GM21528 (cell line): ENCODE results near the gene FOXO1.

Source experiments
- ATAC-seq: cut with Tn5 transposase; IDR thresholded peaks from one replicate; pipeline ENCODE4 v1.9.1; 2021; ENCODE audit warnings: mild to moderate bottlenecking, moderate library complexity; ENCODE audit not compliant: unreplicated experiment, low FRiP score

The FOXO1 gene

DNA sequence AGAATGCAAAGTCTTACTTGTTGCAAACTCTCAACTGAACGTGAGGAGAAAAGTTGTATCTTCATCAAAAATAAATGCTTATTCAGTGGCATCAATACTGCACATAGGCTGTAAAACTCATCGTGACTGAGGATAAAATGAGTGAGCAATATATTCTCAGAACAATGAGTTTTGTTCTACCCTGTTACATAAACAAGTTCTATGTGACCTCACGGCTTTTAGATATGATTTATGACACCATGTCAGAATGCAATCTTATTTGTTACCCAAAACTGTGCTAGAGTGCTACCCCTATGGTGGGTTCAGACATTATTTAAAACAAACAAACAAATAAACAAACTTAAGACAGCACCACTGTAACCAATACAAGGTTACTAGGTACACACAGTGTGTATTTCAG lies 55.4 kb downstream of the FOXO1 start:
- ATAC-seq: no peak

DNA sequence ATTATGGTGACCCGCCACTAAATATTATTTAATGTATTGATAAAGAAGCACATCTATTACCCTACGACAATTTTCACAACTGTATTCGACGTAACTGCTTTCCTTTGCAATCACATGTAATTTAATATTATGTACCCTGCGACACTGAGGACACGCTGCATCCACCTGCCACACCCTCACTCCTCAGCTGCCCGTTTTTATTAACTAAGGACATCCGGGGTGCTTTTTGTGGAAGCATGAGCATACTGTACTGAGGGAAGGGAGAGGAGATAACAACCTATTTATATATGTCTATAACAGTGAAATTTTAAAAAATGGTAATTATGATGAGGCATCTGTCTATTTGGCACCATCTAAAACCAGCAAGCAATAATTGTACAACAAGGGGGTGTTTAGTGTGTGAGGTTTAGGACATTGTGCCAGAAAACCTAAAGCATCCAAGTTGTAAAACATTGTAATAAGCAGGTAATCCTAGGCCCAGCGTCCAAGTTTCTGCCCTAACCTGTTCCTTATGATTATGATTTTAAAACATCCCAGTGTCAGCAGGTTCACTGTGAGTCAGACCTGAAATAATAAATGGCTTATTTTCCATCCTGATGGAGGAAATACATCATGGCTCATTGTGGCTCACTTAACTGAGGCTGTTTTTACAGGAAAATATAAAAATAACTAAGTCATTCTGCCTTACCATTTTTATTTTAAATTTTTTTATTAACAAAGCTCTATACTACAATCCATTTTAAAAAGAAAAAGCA lies 56.3 kb downstream of the FOXO1 start:
- no peak for ATAC-seq

- ATAC-seq: no peak
Measured at GRCh38 chr13:40608308-40608707, 58.1 kb downstream of the FOXO1 start.

DNA sequence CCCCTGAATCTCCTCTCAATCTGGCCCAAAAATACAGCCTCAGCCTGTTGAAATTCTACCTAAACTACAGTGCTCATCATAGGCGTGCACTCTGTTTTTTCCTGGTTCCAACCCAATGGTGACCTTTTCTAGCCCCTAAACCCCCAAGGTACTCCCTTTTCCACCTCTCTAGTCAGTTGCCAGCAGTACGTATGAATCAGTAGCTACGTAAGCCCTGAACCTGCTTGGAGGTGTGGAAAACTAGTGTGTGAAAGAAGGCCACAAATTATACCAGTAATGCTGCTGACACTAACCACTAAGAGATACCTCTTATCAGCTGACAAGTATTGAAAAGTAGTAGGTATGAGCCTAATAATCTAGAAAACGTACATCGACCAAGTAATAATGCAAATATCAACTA lies 60.9 kb downstream of the FOXO1 start:
- no peak for ATAC-seq

GRCh38 chr13:40604135-40604534 lies 62.3 kb downstream of the FOXO1 start:
- ATAC-seq: no peak

DNA sequence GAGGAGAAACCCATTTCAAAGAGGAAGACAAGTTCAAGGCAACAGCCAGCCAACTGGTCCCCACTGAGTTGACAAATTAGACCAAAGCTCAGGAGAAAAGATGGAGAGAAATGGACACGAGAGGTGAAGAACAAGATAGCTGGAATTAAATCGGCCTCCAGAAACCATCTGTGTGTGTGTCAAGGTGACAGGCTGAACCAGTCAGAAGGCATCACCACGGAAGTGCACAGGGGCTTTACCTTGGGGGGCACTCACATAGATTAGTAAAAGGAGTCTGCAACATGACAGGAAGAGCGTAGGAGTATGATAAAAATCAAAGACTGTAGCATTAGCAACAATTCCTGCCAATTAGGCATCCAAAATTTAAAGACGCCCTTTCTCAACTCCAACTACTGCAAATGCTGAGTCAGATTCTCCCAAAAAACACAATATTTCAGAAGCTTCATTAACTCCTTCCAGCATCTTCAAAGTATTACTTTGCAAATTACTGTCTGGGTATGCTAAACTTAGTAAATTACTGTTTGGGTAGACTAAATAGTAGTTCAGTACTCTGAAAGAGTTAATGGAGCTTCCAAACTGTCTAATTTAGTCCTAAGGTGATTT lies 66.2 kb downstream of the FOXO1 start:
- no peak for ATAC-seq

GRCh38 chr13:40599747-40600146 lies 66.7 kb downstream of the FOXO1 start:
- no peak for ATAC-seq

DNA sequence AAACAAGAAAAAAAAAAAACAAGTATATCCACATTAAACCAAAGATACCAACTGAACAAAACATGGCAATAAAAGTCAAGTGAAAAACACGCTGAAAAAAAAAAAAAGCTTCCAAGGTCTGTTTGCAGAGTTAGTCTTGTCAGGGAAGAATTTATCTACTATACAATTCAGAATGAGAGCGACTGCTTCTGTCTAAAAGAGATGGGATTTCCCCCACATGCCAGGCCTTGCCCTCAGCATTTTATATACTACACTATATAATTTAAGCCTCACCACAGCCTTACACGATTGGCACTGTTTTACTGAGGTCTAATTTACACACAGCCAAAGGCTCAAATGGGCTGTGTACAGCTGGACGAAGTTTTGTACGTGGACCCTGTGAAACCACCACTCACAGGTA lies 67.3 kb downstream of the FOXO1 start:
- no peak for ATAC-seq

GRCh38 chr13:40598569-40598968 lies 67.9 kb downstream of the FOXO1 start:
- no peak for ATAC-seq

GRCh38 chr13:40597735-40598365 lies 68.6 kb downstream of the FOXO1 start:
- no peak for ATAC-seq

- ATAC-seq: no peak
Measured at GRCh38 chr13:40596484-40596883, 70.0 kb downstream of the FOXO1 start.

GRCh38 chr13:40595693-40596092 lies 70.7 kb downstream of the FOXO1 start:
- ATAC-seq: no peak

DNA sequence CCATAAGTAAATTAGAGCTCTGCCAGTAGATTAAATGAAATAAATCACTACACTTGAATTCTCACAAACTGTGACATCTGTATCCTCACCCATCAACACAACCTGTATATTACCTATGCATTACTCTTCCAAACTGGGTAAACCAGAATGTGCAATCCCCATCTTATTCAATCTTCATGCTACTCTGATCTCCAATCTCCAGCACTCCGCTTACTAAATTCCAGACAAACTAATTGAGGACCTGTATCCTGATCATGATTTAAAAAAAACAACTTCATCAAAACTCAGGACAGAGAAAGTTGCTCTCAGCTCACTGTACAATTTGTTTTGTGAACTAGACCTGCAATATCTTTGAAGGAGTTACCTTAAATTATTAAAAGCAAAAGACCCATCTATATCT lies 74.4 kb downstream of the FOXO1 start:
- no peak for ATAC-seq

DNA sequence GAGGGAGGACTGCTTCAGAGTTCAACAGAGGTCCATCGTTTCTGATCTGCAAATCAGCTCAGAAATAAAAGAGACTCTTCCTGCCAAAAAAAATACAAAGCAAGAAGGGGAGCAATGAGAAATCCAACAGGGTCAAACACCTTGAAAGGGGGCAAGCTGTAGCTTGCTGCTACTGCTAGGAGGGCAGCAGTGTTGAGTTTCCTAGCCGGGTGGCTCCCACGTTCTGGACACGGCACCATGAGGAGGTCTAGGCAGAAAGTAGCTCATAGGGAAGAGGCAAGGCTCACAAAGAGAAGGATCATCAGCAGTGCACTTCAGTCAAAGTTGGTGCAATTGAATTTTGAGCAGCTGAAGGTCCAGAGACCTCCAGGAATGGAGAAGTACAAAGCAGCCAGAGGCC lies 75.3 kb downstream of the FOXO1 start:
- no peak for ATAC-seq

- ATAC-seq: no peak
Measured at GRCh38 chr13:40590112-40590862, 76.2 kb downstream of the FOXO1 start.

- peak; percentile 91 for ATAC-seq
Measured at GRCh38 chr13:40589285-40590109, 76.9 kb downstream of the FOXO1 start.

- no peak for ATAC-seq
Measured at GRCh38 chr13:40588101-40588500, 78.3 kb downstream of the FOXO1 start.

- no peak for ATAC-seq
Measured at GRCh38 chr13:40586886-40587565, 79.4 kb downstream of the FOXO1 start.

DNA sequence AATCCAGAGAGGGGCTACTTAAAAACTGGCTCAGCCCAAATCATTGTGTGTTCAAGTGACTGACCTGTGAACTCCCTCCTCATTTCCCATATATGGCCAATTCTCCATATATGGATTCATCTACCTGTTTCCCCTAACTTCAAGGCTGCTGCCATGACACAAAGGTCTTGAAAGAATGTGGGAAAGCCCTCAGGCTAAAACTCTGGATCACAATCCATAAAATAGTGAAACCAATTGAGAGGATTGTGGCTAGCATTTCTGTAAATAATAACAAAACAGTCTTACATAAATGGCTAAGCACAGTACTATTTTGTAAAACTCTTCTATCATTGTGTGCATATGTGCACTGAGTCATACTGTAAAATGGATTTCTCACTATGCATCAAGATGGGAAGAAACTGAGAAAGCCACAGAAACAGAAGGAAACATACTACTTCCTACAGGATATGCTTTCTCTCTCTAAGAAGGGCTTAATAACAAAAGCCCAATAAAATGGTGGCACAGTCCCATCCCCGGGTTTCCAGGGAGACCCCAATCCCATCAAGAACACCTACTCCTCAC lies 80.5 kb downstream of the FOXO1 start:
- ATAC-seq: no peak
